NCI-H1694 treated with DMSO at 0.1 percent for 48 hours (cell line): ENCODE measurements around the gene CXorf49B.

Experiments
- DNase-seq: peaks from one replicate; lab custom pipeline; 2025; lab: John Stamatoyannopoulos, UW

The CXorf49B gene

GRCh38 chrX:71815906-71816156, 52.7 kb downstream of the CXorf49B start:
- no peak for DNase-seq
